ENCODE measurements around the gene MRPS31. TPM values are rescaled to one million over a fixed set of nuclear protein-coding genes. Genes with fewer than 3 reads are reported as not detected.

Gene MRPS31
- 22.8 TPM for total RNA-seq (2021; ENCODE audit: unreplicated experiment)
- polyA plus RNA-seq (2012), result 9.2 and 12.1 TPM in 2 replicates
- percentile 76 among the genes with signal in this experiment for Bru-seq, nascent RNA
- percentile 68 among the genes with signal in this experiment for BruChase-seq, experiment 1, labeled RNA remaining after a 6-hour chase
- percentile 77 among the genes with signal in this experiment for BruChase-seq, experiment 2, labeled RNA remaining after a 2-hour chase
- long read RNA-seq, transcript MRPS31-201 (7 exons, 1,462 nt), result major isoform, 38 of 56 reads
- long read RNA-seq, partial matches to known transcripts, result 14 of 56 reads
- long read RNA-seq, other reads (novel, unspliced or antisense), result 3 of 56 reads

DNA sequence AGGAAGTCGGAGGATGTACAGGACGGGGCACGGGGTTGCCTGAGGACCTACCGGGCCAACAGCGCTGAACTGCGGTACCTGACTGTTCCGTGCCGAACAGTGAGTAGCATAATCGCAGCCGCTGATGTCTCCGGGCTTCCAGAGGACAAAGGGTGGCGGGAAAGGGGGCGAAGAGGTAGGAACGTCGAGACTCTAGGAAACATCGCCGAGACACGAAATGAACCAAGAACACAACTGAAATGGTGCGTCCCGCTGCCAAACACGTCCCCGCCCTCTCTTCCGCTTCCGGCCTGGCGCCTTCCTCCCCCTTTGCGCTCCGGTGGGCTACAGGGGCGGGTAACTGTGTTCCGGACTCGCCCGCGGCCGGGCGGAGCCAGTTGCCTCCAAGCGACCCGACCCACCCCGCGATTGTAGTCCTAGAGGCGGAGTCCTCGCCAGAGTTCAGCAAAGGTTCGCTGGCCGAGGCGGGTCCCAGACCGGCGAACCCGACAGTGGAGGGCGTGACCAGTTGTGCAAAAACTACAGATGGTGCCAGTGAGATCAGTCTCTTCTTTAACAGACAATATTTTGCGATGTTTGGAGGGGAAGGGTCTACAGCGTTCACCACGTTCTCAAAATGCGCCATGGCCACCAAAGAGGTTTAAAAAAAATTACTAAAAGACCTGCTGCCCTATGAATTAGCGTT is at the start of gene MRPS31:
MRPS31 (minus strand) TSS at position 257 of the 685 bp plus-strand sequence; CDS start at position 203, 54 bp downstream.
- BruUV-seq (replicated peaks), result no TSS peak
- ATAC-seq (peak; percentile 100), DNase-seq (ENCODE audit: low read depth, low spot score) (peak; percentile 88)
- Histone ChIP-seq H3K9ac (ENCODE audit: low read length) (peak within 1 kb of the TSS; percentile 77), H3K27ac (ENCODE audit: low read depth, low read length) (peak within 1 kb of the TSS; percentile 66), H3K27me3 (ENCODE audit: insufficient read depth, low read length) (no peaks in the 10 kb centered on the region), H3K36me3 (ENCODE audit: control insufficient read depth in 1 of 2, insufficient read depth in 2 of 2, low read length in 2 of 2) (no peaks in the 10 kb centered on the region), H3K4me2 (ENCODE audit: low read length) (peak within 1 kb of the TSS; percentile 93), H3K4me3 (replicated peaks in 1 of 2; ENCODE audit: low read depth in 1 of 2, low read length in 2 of 2) (peak within 1 kb of the TSS; percentile 86 to 94), H4K20me1 (ENCODE audit: insufficient read depth) (no peaks in the 10 kb centered on the region), H2AFZ (ENCODE audit: low read depth, low read length, poor library complexity, severe bottlenecking) (peak within 1 kb of the TSS; percentile 92), H3K9me2 (ENCODE audit: insufficient read depth) (no peaks in the 10 kb centered on the region), H3K9me3 (ENCODE audit: control insufficient read depth in 1 of 2, insufficient read depth in 1 of 2, low read depth in 1 of 2, low read length in 2 of 2) (no peaks in the 10 kb centered on the region), H3K4me1 (ENCODE audit: control insufficient read depth in 1 of 2, insufficient read depth in 2 of 2, low read length in 2 of 2) (peaks cover 7 to 13% of the 10 kb centered on the region in 2 experiments; a peak in 2 of 4 replicates), H3K79me2 (ENCODE audit: insufficient read depth, low read length) (peaks cover 17% of the 10 kb centered on the region)
- RAD21 ChIA-PET (ENCODE audit: low non-redundant PET in 1 of 2, low total read pairs in 2 of 2, uncharacterized antibody in 2 of 2, unreplicated experiment in 2 of 2), result no interaction called here
- POLR2A ChIA-PET, result interaction anchor here (0.6 kb wide), 1 partner anchor 325 kb away, joined by 3 read pairs; no protein-coding TSS in a partner anchor
- intact Hi-C loops (cut with micrococcal nuclease), result loop anchor here (10.0 kb wide), 1 partner anchor 224 kb away; no protein-coding TSS in a partner anchor
- CTCF ChIA-PET, result no interaction called here
- TF ChIP-seq ZNF274 (IDR thresholded peaks at IDR 0.05; ENCODE audit: low read depth, low read length) (no peak), SP1 (IDR thresholded peaks at IDR 0.05; ENCODE audit: low read depth) (peak; percentile 84), POLR2AphosphoS5 (IDR thresholded peaks at IDR 0.05; ENCODE audit: low read depth, low read length) (peak; percentile 90), JUND (IDR thresholded peaks at IDR 0.05) (no peak), CBX3 (IDR thresholded peaks at IDR 0.05; ENCODE audit: low read depth) (peak; percentile 97), EZH2 (IDR thresholded peaks at IDR 0.05) (no peak), EGR1 (IDR thresholded peaks at IDR 0.05; ENCODE audit: low read depth) (peak; percentile 52; the same call in 1 of the 2 replicates), RAD21 (IDR thresholded peaks at IDR 0.05; ENCODE audit: low read depth) (no peak), YY1 (IDR thresholded peaks at IDR 0.05; ENCODE audit: extremely low read depth, insufficient replicate concordance, low read depth, low read length) (peak; percentile 71), ZFX (IDR thresholded peaks at IDR 0.05) (no peak; the same call in 1 of the 2 replicates), EZH2phosphoT487 (IDR thresholded peaks at IDR 0.05; ENCODE audit: borderline replicate concordance) (no peak), ELF1 (IDR thresholded peaks at IDR 0.05; ENCODE audit: borderline replicate concordance, low read depth) (peak; percentile 69), SRF (IDR thresholded peaks at IDR 0.05; ENCODE audit: low read depth) (peak; percentile 89), CEBPB (IDR thresholded peaks at IDR 0.05; ENCODE audit: low read depth) (no peak; the same call in 1 of the 2 replicates), POLR2A (IDR thresholded peaks at IDR 0.05; ENCODE audit: borderline replicate concordance, extremely low read depth, insufficient read depth, insufficient read length) (peak; percentile 66)
- TF ChIP-seq, protein P1, sequence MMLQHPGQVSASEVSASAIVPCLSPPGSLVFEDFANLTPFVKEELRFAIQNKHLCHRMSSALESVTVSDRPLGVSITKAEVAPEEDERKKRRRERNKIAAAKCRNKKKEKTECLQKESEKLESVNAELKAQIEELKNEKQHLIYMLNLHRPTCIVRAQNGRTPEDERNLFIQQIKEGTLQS (IDR thresholded peaks at IDR 0.05), result no peak
- TF ChIP-seq, protein P2, sequence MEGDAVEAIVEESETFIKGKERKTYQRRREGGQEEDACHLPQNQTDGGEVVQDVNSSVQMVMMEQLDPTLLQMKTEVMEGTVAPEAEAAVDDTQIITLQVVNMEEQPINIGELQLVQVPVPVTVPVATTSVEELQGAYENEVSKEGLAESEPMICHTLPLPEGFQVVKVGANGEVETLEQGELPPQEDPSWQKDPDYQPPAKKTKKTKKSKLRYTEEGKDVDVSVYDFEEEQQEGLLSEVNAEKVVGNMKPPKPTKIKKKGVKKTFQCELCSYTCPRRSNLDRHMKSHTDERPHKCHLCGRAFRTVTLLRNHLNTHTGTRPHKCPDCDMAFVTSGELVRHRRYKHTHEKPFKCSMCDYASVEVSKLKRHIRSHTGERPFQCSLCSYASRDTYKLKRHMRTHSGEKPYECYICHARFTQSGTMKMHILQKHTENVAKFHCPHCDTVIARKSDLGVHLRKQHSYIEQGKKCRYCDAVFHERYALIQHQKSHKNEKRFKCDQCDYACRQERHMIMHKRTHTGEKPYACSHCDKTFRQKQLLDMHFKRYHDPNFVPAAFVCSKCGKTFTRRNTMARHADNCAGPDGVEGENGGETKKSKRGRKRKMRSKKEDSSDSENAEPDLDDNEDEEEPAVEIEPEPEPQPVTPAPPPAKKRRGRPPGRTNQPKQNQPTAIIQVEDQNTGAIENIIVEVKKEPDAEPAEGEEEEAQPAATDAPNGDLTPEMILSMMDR (IDR thresholded peaks at IDR 0.05 in 2 of 3, conservative IDR thresholded peaks at IDR 0.05 in 1 of 3; ENCODE audit: borderline replicate concordance in 1 of 3, insufficient read depth in 1 of 3, low read depth in 2 of 3, low read length in 2 of 3), result 0 out of 6 replicates have a peak, but pooled peaks of 1 of the 3 experiments have one; percentile 6
- TF ChIP-seq, protein P3, sequence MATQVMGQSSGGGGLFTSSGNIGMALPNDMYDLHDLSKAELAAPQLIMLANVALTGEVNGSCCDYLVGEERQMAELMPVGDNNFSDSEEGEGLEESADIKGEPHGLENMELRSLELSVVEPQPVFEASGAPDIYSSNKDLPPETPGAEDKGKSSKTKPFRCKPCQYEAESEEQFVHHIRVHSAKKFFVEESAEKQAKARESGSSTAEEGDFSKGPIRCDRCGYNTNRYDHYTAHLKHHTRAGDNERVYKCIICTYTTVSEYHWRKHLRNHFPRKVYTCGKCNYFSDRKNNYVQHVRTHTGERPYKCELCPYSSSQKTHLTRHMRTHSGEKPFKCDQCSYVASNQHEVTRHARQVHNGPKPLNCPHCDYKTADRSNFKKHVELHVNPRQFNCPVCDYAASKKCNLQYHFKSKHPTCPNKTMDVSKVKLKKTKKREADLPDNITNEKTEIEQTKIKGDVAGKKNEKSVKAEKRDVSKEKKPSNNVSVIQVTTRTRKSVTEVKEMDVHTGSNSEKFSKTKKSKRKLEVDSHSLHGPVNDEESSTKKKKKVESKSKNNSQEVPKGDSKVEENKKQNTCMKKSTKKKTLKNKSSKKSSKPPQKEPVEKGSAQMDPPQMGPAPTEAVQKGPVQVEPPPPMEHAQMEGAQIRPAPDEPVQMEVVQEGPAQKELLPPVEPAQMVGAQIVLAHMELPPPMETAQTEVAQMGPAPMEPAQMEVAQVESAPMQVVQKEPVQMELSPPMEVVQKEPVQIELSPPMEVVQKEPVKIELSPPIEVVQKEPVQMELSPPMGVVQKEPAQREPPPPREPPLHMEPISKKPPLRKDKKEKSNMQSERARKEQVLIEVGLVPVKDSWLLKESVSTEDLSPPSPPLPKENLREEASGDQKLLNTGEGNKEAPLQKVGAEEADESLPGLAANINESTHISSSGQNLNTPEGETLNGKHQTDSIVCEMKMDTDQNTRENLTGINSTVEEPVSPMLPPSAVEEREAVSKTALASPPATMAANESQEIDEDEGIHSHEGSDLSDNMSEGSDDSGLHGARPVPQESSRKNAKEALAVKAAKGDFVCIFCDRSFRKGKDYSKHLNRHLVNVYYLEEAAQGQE (IDR thresholded peaks at IDR 0.05; ENCODE audit: low read depth), result no peak
- TF ChIP-seq, protein P4, sequence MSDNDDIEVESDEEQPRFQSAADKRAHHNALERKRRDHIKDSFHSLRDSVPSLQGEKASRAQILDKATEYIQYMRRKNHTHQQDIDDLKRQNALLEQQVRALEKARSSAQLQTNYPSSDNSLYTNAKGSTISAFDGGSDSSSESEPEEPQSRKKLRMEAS (IDR thresholded peaks at IDR 0.05), result peak; percentile 87
